ENCODE data around the gene AOC2.
"Not testable (repeated sequence)": the region's sequence is repeated elsewhere in the genome, so short reads cannot be mapped to it uniquely, and the experiment has no call there.

DNA sequence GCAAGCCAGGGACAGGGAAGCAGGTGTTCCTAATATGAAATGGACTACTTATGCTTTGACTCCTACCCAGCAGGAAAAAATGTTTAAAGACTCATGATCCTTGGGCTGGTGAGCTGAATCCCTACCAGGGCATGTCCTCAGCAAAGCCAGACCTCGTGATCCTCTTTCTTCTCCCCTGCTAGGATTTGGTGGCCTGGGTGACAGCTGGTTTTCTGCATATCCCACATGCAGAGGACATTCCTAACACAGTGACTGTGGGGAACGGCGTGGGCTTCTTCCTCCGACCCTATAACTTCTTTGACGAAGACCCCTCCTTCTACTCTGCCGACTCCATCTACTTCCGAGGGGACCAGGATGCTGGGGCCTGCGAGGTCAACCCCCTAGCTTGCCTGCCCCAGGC lies 11.7 kb downstream of the AOC2 start:
- not testable (repeated sequence) for TF ChIP-seq POLR2A, POLR2AphosphoS5 (IDR thresholded peaks at IDR 0.05)
- TF ChIP-seq, protein P1, sequence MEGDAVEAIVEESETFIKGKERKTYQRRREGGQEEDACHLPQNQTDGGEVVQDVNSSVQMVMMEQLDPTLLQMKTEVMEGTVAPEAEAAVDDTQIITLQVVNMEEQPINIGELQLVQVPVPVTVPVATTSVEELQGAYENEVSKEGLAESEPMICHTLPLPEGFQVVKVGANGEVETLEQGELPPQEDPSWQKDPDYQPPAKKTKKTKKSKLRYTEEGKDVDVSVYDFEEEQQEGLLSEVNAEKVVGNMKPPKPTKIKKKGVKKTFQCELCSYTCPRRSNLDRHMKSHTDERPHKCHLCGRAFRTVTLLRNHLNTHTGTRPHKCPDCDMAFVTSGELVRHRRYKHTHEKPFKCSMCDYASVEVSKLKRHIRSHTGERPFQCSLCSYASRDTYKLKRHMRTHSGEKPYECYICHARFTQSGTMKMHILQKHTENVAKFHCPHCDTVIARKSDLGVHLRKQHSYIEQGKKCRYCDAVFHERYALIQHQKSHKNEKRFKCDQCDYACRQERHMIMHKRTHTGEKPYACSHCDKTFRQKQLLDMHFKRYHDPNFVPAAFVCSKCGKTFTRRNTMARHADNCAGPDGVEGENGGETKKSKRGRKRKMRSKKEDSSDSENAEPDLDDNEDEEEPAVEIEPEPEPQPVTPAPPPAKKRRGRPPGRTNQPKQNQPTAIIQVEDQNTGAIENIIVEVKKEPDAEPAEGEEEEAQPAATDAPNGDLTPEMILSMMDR (IDR thresholded peaks at IDR 0.05), result not testable (repeated sequence)

All from breast epithelium (tissue), 3 donors.